Urinary bladder (tissue), 4 donors: ENCODE results near the gene SLC13A1. TPM values are rescaled to one million over a fixed set of nuclear protein-coding genes. Genes with fewer than 3 reads are reported as not detected.

ENCODE experiments used
- DNase-seq: peaks from one replicate; pipeline ENCODE4 v3.0.0-alpha.2; 2015; ENCODE audit errors: extremely low spot score
- H3K27ac ChIP-seq: one replicate; pipeline ENCODE4 v1.5.1; 2013; ENCODE audit warnings: low read depth, mild to moderate bottlenecking, moderate library complexity
- H3K36me3 ChIP-seq: one replicate; pipeline ENCODE4 v1.6.1; 2013; ENCODE audit warnings: mild to moderate bottlenecking, moderate library complexity; ENCODE audit not compliant: insufficient read depth
- H3K4me1 ChIP-seq: one replicate; pipeline ENCODE4 v1.6.1; 2013; ENCODE audit warnings: mild to moderate bottlenecking, moderate library complexity; ENCODE audit not compliant: insufficient read depth
- H3K4me3 ChIP-seq: one replicate; pipeline ENCODE4 v1.5.1; 2013; ENCODE audit warnings: low read depth, low read length
- WGBS: extraction: QIAGEN DNeasy Blood & Tissue Kit; methylation state at CpG from one replicate; pipeline ENCODE4 v1.1.7; 2013; 5-methylcytosine and 5-hydroxymethylcytosine counted together
- polyA plus RNA-seq: library from polyadenylated mRNA; stranded (reverse); fragments of 200-250 nt; gene quantifications from one replicate; pipeline ENCODE4 v1.2.3, GENCODE V29; 2013
- total RNA-seq: library from RNA; depleted of rRNA; stranded (reverse); fragments of >200 nt; gene quantifications from one replicate; pipeline ENCODE4 v1.2.3, GENCODE V29; 2014
- donor health status: healthy with polysubstance abuse.
- donor health status: healthy.

Gene SLC13A1
- total and polyA plus RNA-seq, 2 donors, result not detected

DNA sequence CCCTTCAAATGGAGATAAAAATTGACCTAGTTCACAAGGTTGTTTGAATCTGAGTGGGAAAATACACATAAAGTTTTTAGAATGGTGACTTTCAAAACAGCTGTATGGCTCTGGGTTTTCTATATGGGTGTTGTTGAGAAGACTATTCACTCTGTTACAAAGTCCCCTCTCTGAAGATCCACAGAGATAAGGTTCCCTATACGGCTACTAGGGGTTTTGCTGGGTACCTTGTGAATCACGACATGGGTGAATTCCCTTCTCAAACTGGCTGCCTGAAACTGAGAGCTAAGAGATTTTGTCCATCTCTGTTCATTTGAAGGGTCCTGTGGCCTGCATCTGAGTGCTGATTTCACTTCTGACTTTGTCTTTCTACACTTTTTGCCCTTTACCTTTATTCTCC lies 11.8 kb upstream of the SLC13A1 start:
- Histone ChIP-seq H3K36me3 (no peaks in the 10 kb centered on the region), H3K27ac (no peak overlapping the region), H3K4me3 (no peak overlapping the region), H3K4me1 (no peaks in the 10 kb centered on the region)
- no peak for DNase-seq
- WGBS, result 89% methylated on average over 2 of the region's 2 CpGs

- H3K4me1 ChIP-seq, result no peaks in the 10 kb centered on the region
- no peak overlapping the region for H3K27ac ChIP-seq
- WGBS, result 56% methylated on average over 5 of the region's 5 CpGs
- no peaks in the 10 kb centered on the region for H3K36me3 ChIP-seq
- no peak overlapping the region for H3K4me3 ChIP-seq
- no peak for DNase-seq
These were observed 11.2 kb upstream of the SLC13A1 start for GRCh38 chr7:123210986-123211385.

DNA sequence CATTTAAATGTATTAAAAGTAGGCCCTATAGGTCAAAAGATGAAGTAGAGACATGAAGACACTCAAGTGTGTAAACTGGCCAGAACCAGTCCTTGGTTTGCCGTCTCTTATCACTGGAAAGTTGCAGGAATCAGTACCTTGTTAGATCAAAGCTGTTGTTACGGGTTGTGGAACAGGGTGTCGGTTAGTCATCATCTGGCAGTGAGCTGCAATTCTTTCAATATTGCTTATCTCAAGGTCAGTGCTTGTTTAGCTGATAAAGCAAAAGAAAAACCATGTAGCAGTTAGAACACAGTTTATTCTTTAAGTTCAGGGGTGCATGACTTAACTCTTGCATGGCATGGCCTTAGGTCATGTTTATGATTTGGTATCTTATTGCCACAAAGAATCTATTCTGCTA lies 10.0 kb upstream of the SLC13A1 start:
- Histone ChIP-seq H3K36me3 (no peaks in the 10 kb centered on the region), H3K4me1 (no peaks in the 10 kb centered on the region), H3K4me3 (no peak overlapping the region), H3K27ac (no peak overlapping the region)
- DNase-seq, result no peak
- WGBS, result 38% methylated on average over 3 of the region's 3 CpGs

DNA sequence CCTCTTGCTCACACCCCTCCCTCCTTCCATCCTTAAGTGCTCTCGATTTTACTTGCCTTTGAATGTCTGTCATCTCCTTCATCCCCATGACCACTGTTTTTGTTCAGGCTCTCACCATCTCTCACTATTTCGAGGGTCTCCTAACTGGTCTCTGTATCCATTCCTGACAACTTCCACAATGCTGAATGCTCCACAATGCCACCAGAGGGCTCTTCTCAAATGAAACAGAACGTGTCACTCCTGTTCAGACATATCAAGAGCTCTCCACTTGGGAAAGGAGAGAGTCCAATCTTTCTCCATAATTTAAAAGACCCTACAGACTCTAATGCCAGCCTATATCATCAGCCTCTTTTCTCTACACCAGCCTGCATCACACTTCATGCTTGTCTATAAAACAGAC lies 9.0 kb upstream of the SLC13A1 start:
- DNase-seq, result no peak
- H3K27ac ChIP-seq, result no peak overlapping the region
- H3K4me3 ChIP-seq, result no peak overlapping the region
- no peaks in the 10 kb centered on the region for H3K4me1 ChIP-seq
- H3K36me3 ChIP-seq, result no peaks in the 10 kb centered on the region
- WGBS, result 49% methylated on average over 3 of the region's 3 CpGs

GRCh38 chr7:123204206-123204835 lies 4.6 kb upstream of the SLC13A1 start:
- Histone ChIP-seq H3K4me3 (no peak overlapping the region), H3K4me1 (no peaks in the 10 kb centered on the region), H3K36me3 (no peaks in the 10 kb centered on the region), H3K27ac (no peak overlapping the region)
- WGBS, result 67% methylated on average over 3 of the region's 3 CpGs
- no peak for DNase-seq

GRCh38 chr7:123201901-123202300 lies 2.1 kb upstream of the SLC13A1 start:
- no peaks in the 10 kb centered on the region for H3K36me3 ChIP-seq
- DNase-seq, result no peak
- WGBS, result 74% methylated on average over 3 of the region's 3 CpGs
- H3K4me3 ChIP-seq, result no peak overlapping the region
- H3K4me1 ChIP-seq, result no peaks in the 10 kb centered on the region
- no peak overlapping the region for H3K27ac ChIP-seq

DNA sequence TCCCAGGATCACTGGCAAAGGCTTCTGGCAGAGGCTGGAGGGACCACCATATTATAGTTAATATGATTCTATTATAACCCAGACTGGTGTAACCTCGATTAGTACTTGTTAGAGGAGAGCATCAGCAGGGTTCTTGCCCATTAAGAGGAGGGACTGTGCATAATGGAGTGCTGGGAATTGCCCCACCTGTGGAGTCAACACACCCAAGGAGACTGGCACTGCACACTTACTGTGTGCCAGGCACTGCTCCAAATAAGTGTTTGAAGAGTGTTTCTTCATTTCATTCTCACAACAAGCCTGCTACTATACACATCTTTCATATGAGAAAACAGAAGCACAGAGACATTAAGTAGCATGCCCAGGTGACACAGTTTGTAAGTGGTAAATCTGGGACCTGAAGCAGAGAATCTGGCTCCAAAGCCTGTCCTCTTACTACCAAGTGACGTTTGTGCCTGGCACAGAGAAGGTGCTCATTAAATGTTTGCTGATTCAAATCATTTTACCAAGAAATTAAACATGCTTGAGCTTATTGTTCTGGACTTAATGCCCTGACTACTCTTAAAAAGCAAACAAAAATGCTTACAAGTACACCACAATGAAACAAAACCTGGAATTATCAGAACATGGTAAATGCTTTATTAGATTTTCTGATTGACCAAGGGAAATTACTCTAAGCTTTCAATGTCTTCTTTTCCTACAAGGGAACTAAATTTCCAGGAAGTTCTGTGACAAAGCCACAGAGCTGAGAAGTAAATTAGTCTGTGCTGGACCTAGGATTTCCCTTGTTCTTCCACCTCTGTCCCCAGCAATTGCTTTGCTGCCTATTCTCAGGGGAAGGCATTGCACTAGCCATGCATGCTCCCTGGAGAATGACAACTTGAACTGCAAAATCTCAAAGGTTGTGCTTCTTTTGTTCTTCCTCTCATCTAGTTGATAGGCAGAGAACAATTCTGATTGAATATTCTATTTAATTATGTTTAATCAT lies 809 bp downstream of the SLC13A1 start:
- no peak overlapping the region for H3K4me3 ChIP-seq
- no peaks in the 10 kb centered on the region for H3K4me1 ChIP-seq
- no peaks in the 10 kb centered on the region for H3K36me3 ChIP-seq
- no peak for DNase-seq
- no peak overlapping the region for H3K27ac ChIP-seq
- 64% methylated on average over 2 of the region's 2 CpGs for WGBS

DNA sequence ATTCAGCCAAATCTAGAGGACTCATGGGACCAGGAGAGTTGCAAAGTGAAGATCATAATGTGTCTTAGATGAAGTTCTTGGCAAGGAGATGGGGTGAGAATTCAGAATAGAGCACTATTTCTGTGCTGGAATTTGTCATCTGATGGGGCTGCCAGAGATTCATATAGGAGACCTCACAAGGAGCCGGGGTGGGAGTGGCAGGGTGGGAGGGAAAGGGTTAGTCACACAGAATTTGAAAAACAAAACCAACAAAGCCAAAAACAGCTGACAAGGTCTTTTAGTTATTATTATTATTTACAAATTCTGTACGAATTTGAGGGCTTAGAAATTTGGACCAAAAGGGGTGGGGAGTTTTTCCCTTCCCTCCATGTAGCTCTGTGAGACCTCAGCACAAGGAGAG lies 1.7 kb downstream of the SLC13A1 start:
- H3K4me3 ChIP-seq, result no peak overlapping the region
- WGBS, result 43% methylated on average over 2 of the region's 2 CpGs
- no peak for DNase-seq
- no peak overlapping the region for H3K27ac ChIP-seq
- no peaks in the 10 kb centered on the region for H3K4me1 ChIP-seq
- no peaks in the 10 kb centered on the region for H3K36me3 ChIP-seq

DNA sequence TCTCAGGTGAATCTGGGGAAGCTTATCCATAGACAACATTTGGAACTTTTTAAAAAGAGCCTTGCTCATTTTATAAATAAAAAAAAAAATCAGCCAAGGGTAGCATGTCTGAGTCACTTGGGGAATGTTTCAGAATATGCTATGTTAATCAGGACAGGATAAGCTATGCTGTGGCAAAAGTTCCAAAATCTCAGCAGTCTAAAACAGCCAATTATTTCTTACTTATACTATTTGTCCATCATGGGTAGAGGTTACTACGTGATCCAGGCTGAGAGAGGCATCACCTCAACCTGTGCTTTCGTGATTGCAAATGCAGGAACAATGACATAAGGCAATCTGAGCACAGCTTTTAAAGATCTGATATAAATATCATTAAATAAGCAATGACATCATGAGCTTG lies 6.5 kb downstream of the SLC13A1 start:
- no peaks in the 10 kb centered on the region for H3K4me1 ChIP-seq
- 67% methylated on average over 2 of the region's 2 CpGs for WGBS

DNA sequence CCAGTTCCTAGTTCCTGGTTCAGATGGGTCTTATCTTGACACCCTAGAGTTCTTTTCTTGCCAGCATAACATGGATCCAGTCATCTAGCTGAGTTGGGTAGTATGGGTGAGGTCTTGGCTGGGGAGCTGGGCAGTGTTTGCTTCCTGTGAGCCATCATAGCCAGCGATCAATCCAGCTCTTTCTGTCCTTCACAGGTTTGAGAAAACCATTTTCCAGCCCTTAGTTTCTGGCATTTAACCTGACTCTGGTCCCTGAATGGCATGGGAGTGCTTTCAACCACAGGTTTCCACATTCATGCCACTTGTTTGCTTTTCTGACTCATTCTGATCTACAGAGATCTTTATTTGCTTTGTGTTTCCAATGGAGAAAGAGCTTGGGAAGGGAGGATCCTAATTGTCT lies 8.6 kb downstream of the SLC13A1 start:
- WGBS, result 71% methylated on average over 1 of the region's 1 CpG
- Histone ChIP-seq H3K36me3 (no peaks in the 10 kb centered on the region), H3K27ac (no peak overlapping the region), H3K4me3 (no peak overlapping the region), H3K4me1 (no peaks in the 10 kb centered on the region)
- DNase-seq, result no peak

More for the DNA sequence above, 6.5 kb downstream of the SLC13A1 start:
- no peak for DNase-seq
- Histone ChIP-seq H3K36me3 (no peaks in the 10 kb centered on the region), H3K4me3 (no peak overlapping the region), H3K27ac (no peak overlapping the region)

DNA sequence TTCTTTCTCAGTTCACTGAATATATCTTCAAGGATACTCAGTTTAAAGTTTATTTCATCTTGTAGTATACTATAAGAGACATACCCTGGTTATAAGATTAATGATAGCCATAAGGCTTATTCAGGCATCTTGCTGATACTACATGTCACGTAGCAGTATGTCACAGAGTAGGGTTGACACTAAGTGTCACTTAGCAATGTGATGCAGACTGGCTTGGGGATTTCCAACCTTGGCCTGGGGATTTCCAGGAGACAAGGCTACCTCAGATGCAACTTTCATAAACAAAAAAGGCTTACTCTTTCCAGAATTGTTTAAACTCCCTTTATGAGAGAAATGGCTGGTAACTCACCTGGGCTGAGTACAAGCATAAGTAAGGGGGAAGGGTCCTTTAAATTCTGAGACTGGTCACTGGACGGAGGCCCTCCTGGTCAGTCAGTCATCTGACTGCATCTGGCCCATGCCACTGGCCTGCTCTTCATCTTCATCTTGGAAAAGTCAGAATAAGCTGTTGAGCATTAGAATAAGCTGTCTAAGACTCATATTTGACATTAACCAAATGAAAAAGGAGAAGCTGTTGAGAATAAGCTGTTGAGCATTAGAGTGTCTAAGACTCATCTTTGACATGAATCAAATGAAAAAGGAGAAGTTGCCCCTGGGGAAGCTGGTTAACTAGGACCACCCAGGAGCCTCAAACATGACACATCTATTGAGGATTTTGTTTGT lies 9.5 kb downstream of the SLC13A1 start:
- DNase-seq, result no peak
- Histone ChIP-seq H3K4me1 (no peaks in the 10 kb centered on the region), H3K36me3 (no peaks in the 10 kb centered on the region), H3K27ac (no peak overlapping the region), H3K4me3 (no peak overlapping the region)
- WGBS, result 47% methylated on average over 2 of the region's 2 CpGs

DNA sequence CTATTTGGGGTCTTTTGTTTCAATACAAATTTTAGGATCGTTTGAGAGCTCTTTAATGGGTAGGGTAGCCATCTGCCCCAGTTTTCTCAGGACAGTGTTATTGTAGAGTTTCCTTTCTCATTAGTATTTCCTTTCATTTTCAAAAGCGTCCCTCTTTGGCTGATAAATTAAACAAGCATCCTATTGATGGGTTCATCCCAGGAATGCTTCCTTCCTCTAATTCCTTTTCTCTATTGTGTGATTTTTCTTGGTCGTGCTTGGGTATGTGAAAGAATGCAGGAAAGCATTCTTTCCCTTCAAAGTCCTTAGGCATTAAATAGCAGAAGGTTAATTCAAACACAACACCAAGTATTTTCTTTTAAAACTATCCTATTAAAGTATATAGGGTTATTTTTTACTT lies 14.0 kb downstream of the SLC13A1 start:
- DNase-seq, result no peak
- Histone ChIP-seq H3K4me1 (no peaks in the 10 kb centered on the region), H3K27ac (no peak overlapping the region), H3K4me3 (no peak overlapping the region), H3K36me3 (no peaks in the 10 kb centered on the region)
- 66% methylated on average over 3 of the region's 3 CpGs for WGBS

DNA sequence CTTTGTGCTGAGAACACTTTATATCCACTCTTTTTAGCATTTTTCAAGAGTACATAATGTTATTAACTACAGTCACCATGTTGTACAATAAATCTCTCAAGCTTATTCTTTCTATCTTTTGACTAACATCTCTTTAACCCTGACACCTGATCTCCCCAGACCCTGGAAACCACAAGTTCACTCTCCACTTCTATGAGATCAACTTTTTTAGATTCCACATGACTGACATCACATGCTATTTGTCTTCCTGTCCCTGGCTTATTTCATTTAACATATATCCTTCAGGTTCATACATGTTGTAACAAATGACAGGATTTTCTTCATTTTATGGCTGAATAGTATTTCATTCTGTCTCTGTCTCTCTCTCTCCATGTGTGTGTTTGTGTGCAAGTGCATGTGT lies 15.5 kb downstream of the SLC13A1 start:
- no peak overlapping the region for H3K27ac ChIP-seq

DNA sequence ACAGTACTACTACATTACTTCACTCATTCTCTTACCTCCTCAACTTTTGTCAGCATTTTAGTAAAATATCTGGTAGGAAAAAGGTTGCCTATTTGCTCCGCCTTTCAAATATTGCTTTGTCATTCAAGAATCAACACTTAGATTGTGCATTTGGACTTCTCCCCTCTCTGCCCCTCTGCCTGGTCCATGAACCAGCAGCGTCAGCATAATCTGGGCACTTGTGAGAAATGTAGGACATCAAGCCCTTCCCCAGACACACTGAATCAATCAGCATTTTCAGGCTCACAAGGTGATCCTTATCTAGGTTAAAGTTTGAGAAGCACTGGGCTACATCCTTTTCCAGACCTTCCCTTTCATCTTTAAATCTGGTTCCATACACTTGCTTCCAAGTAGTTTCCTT lies 16.3 kb downstream of the SLC13A1 start:
- H3K36me3 ChIP-seq, result no peaks in the 10 kb centered on the region
- H3K4me1 ChIP-seq, result no peaks in the 10 kb centered on the region
- no peak overlapping the region for H3K27ac ChIP-seq
- DNase-seq, result no peak
- WGBS, result 81% methylated on average over 2 of the region's 2 CpGs
- H3K4me3 ChIP-seq, result no peak overlapping the region

More for the DNA sequence above, 15.5 kb downstream of the SLC13A1 start:
- no peaks in the 10 kb centered on the region for H3K36me3 ChIP-seq
- no peak for DNase-seq
- no peak overlapping the region for H3K4me3 ChIP-seq
- H3K4me1 ChIP-seq, result no peaks in the 10 kb centered on the region
